DOHH2 (cell line): ENCODE data around the gene TXNDC2.

Experiments
- CTCF ChIP-seq: fragments of 200-600 bp; sonication (generic); IDR thresholded peaks from one replicate; pipeline ENCODE4 v1.5.1; 2014; ENCODE audit warnings: antibody characterized with exemption, mild to moderate bottlenecking, low read depth, low read length; ENCODE audit not compliant: poor library complexity, severe bottlenecking
- EZH2phosphoT487 ChIP-seq: fragments of 200-600 bp; sonication (generic); IDR thresholded peaks from 2 replicates; pipeline ENCODE4 v1.6.1; 2017; ENCODE audit warnings: borderline replicate concordance, mild to moderate bottlenecking, antibody characterized with exemption, low read length, moderate library complexity, mixed read lengths

- TF ChIP-seq CTCF, result no peak
- no peak for TF ChIP-seq EZH2phosphoT487
These were observed 39.4 kb upstream of the TXNDC2 start for GRCh38 chr18:9846162-9846925.
